Adrenal gland (tissue), 12 donors: Measurements from ENCODE around the gene COX19. TPM values are rescaled to one million over a fixed set of nuclear protein-coding genes. Genes with fewer than 3 reads are reported as not detected.
A peak's percentile ranks its signal among the peaks of the same experiment; 100 is the strongest.

Experiments
- DNase-seq, 7 donors: peaks; one replicate each; pipeline ENCODE4 v3.0.0-alpha.2; 2019 to 2020
- H3K27ac ChIP-seq, 5 donors: fragments of 200-600 bp; sonication (generic) in 4 of 5; 1 replicate in 3 of 5; 2 replicates in 2 of 5; pipeline versions ENCODE4 v1.5.1 to v1.8.0; 2016 to 2020; ENCODE audit warnings: mild to moderate bottlenecking in 1 of 5
- H3K27me3 ChIP-seq: fragments of 200-600 bp; 2 replicates; pipeline ENCODE4 v1.8.0; 2021
- H3K36me3 ChIP-seq, 2 donors: fragments of 200-600 bp; replicated peaks in 1 of 2; 1 replicate in 1 of 2; 2 replicates in 1 of 2; pipeline versions ENCODE4 v1.5.1 to v1.8.0; 2018 to 2022
- H3K4me1 ChIP-seq, 2 donors: fragments of 200-600 bp; replicated peaks in 1 of 2; 1 replicate in 1 of 2; 2 replicates in 1 of 2; pipeline versions ENCODE4 v1.5.1 to v1.8.0; 2018 to 2021
- H3K4me3 ChIP-seq, 4 donors: fragments of 200-600 bp; sonication (generic) in 3 of 4; one replicate each; pipeline ENCODE4 v1.5.1; 2016 to 2018
- H3K9me3 ChIP-seq, 3 donors: fragments of 200-600 bp; sonication (generic) in 1 of 3; replicated peaks in 1 of 3; 1 replicate in 2 of 3; 2 replicates in 1 of 3; pipeline versions ENCODE4 v1.5.1 to v1.8.0; 2016 to 2021
- CTCF ChIP-seq, 6 experiments: fragments of 450-650 bp in 4 of 6; fragments of 200-600 bp in 2 of 6; sonication (generic) in 1 of 6; IDR thresholded peaks; 1 replicate in 5 of 6; 2 replicates in 1 of 6; pipeline versions ENCODE4 v1.5.1 to v1.8.0; 2016 to 2021; ENCODE audit warnings: antibody characterized with exemption in 6 of 6, mild to moderate bottlenecking in 2 of 6, moderate library complexity in 1 of 6
- POLR2A ChIP-seq, 2 donors: fragments of 450-650 bp; IDR thresholded peaks; one replicate each; pipeline ENCODE4 v1.6.1; 2017; ENCODE audit warnings: antibody characterized with exemption in 2 of 2, mild to moderate bottlenecking in 2 of 2, moderate library complexity in 1 of 2
- WGBS, 4 donors: extraction: QIAGEN DNeasy Blood & Tissue Kit in 2 of 4; methylation state at CpG; one replicate each; pipeline versions ENCODE4 v1.1.5 to v1.1.7; 2013 to 2017; 5-methylcytosine and 5-hydroxymethylcytosine counted together
- intact Hi-C, 2 donors: fragments of 100-400 bp; cut with DNase I; formaldehyde crosslinking; loops; one replicate each; pipeline versions ENCODE4 v1.14.1 to v1.15.0; 2022 to 2023
- polyA plus RNA-seq, 3 donors: library from polyadenylated mRNA; stranded (reverse); fragments of 200-250 nt in 2 of 3; fragments of 350-450 nt in 1 of 3; fragmentation: Illumina TruSeq in 1 of 3; extraction: RNeasy Lipid Tissue Mini Kit (QIAGEN cat#74804) in 1 of 3; gene quantifications; one replicate each; pipeline ENCODE4 v1.2.3, GENCODE V29; 2013 to 2014
- total RNA-seq, 9 donors: library from RNA; depleted of rRNA in 4 of 9; stranded (reverse); fragments of >200 nt in 4 of 9; fragments of 120-200 nt in 1 of 9; fragmentation: NEBNext Ultra II Directional in 1 of 9; extraction: Animal tissue kit (Norgen Biotek cat#: 25700) in 1 of 9; gene quantifications; one replicate each; pipeline versions ENCODE4 v1.1.0 to v1.2.4, GENCODE V29; 2013 to 2023
- donor health status: healthy with polysubstance abuse.
- donor health status: Bipolar disorder and iron deficiency.
- donor health status: DM: yes; HTN: yes; CAD: no.
- donor health status: DM: no; HTN: no; CAD: no.
- donor health status: DM: no; HTN: no; CAD: no.
- donor health status: DM: yes; HTN: yes; CAD: no.

Gene COX19
- total and polyA plus RNA-seq, 12 donors: 9.1 to 32.4 (median 18.9) TPM

- 57 to 79% (median 60%) methylated on average over 9 to 19 of the region's 19 CpGs for WGBS, 4 donors
Observed at GRCh38 chr7:976901-977325, 1.6 kb upstream of the COX19 start.

GRCh38 chr7:975702-976473, 539 bp upstream of the COX19 start:
- Histone ChIP-seq H3K4me3 (peak overlapping the region in 2 of 4 donors; percentile 99), H3K9me3 (no peaks in the 10 kb centered on the region), H3K4me1 (peaks cover 60 to 62% of the 10 kb centered on the region in 2 donors), H3K27me3 (no peaks in the 10 kb centered on the region), H3K27ac (peak overlapping the region; percentile 35 to 100 (median 99)), H3K36me3 (peaks cover 0 to 25% of the 10 kb centered on the region in 2 donors)
- intact Hi-C loops: no loop called here
- TF ChIP-seq POLR2A (IDR thresholded peaks at IDR 0.05) (no peak), CTCF (IDR thresholded peaks at IDR 0.05) (no peak)
- no peak for DNase-seq
- 34 to 65% (median 48%) methylated on average over 12 to 28 of the region's 28 CpGs for WGBS, 4 donors

More at GRCh38 chr7:976901-977325, 1.6 kb upstream of the COX19 start:
- DNase-seq: peak in 1 of 7 donors; percentile 46
- intact Hi-C loops: no loop called here
- peaks cover 0 to 14% of the 10 kb centered on the region in 2 donors for H3K36me3 ChIP-seq
- peaks cover 50 to 52% of the 10 kb centered on the region in 2 donors for H3K4me1 ChIP-seq
- H3K27me3 ChIP-seq: no peaks in the 10 kb centered on the region
- TF ChIP-seq POLR2A (IDR thresholded peaks at IDR 0.05): no peak
- no peak for TF ChIP-seq CTCF (IDR thresholded peaks at IDR 0.05)
- H3K4me3 ChIP-seq: no peak overlapping the region
- no peaks in the 10 kb centered on the region for H3K9me3 ChIP-seq
- peak overlapping the region; percentile 35 to 99 (median 91) for H3K27ac ChIP-seq

GRCh38 chr7:974172-974571, 1.2 kb downstream of the COX19 start:
- 17 to 27% (median 23%) methylated on average over 7 of the region's 7 CpGs for WGBS, 4 donors
- TF ChIP-seq CTCF (IDR thresholded peaks at IDR 0.05) (no peak), POLR2A (IDR thresholded peaks at IDR 0.05) (peak in 1 of 2 donors; percentile 6)
- Histone ChIP-seq H3K4me1 (peaks cover 62 to 65% of the 10 kb centered on the region in 2 donors), H3K27ac (peak overlapping the region; percentile 98 to 100 (median 99)), H3K9me3 (no peaks in the 10 kb centered on the region), H3K4me3 (peak overlapping the region in 3 of 4 donors; percentile 77 to 99 (median 99)), H3K36me3 (peaks cover 0 to 38% of the 10 kb centered on the region in 2 donors), H3K27me3 (no peaks in the 10 kb centered on the region)
- intact Hi-C loops: no loop called here
- DNase-seq: no peak

- Histone ChIP-seq H3K9me3 (no peaks in the 10 kb centered on the region), H3K27ac (peak overlapping the region; percentile 80 to 99 (median 98)), H3K27me3 (no peaks in the 10 kb centered on the region), H3K4me1 (peaks cover 60 to 65% of the 10 kb centered on the region in 2 donors), H3K4me3 (peak overlapping the region in 1 of 4 donors; percentile 99), H3K36me3 (peaks cover 0 to 47% of the 10 kb centered on the region in 2 donors)
- 46 to 66% (median 52%) methylated on average over 8 to 9 of the region's 9 CpGs for WGBS, 4 donors
- intact Hi-C loops: no loop called here
- no peak for TF ChIP-seq CTCF (IDR thresholded peaks at IDR 0.05)
- TF ChIP-seq POLR2A (IDR thresholded peaks at IDR 0.05): no peak
- DNase-seq: no peak
Observed at GRCh38 chr7:973312-973711, 2.0 kb downstream of the COX19 start.
